ENCODE measurements around the gene PRKN. TPM values are rescaled to one million over a fixed set of nuclear protein-coding genes. Genes with fewer than 3 reads are reported as not detected.

Gene PRKN
- total RNA-seq, 1 donor from 2014 or later, result 1.3 TPM

GRCh38 chr6:161736326-161736725 lies 991.2 kb downstream of the PRKN start:
- FAIRE-seq (no peak), DNase-seq (ENCODE audit: low read depth) (no peak)
- no peaks in the 10 kb centered on the region for H3K27me3 Mint-ChIP-seq (ENCODE audit: low read depth, unreplicated experiment)
- Histone ChIP-seq H3K27ac (ENCODE audit: low read depth, low read length) (no peak overlapping the region), H3K36me3 (ENCODE audit: insufficient read depth, low read length) (no peaks in the 10 kb centered on the region), H4K20me1 (ENCODE audit: insufficient read depth, low read length) (no peaks in the 10 kb centered on the region), H3K4me3 (ENCODE audit: insufficient read depth, low read depth, low read length) (no peak overlapping the region), H3K79me2 (ENCODE audit: insufficient read depth, low read length) (no peaks in the 10 kb centered on the region), H3K9ac (ENCODE audit: low read length) (no peak overlapping the region), H3K4me2 (ENCODE audit: low read length) (no peak overlapping the region), H3K4me1 (ENCODE audit: insufficient read depth, low read length) (no peaks in the 10 kb centered on the region), H3K9me3 (ENCODE audit: insufficient read depth, low read depth, low read length) (no peaks in the 10 kb centered on the region), H3K27me3 (ENCODE audit: insufficient read depth, low read length) (no peaks in the 10 kb centered on the region), H2AFZ (ENCODE audit: low read depth, low read length) (no peak overlapping the region)
- peaks cover 3% of the 10 kb centered on the region for H3K4me1 Mint-ChIP-seq (ENCODE audit: low read depth, unreplicated experiment)
- TF ChIP-seq CTCF (IDR thresholded peaks at IDR 0.05; ENCODE audit: insufficient read depth, low read depth, low read length) (no peak), EZH2 (IDR thresholded peaks at IDR 0.05; ENCODE audit: insufficient read depth, low read length) (no peak)
- no peaks in the 10 kb centered on the region for H3K36me3 Mint-ChIP-seq (ENCODE audit: low read depth, unreplicated experiment)
- no peak overlapping the region for H3K27ac Mint-ChIP-seq (ENCODE audit: unreplicated experiment)
- no peaks in the 10 kb centered on the region for H3K9me3 Mint-ChIP-seq (ENCODE audit: unreplicated experiment)
- H3K4me3 Mint-ChIP-seq (ENCODE audit: unreplicated experiment), result no peak overlapping the region

DNA sequence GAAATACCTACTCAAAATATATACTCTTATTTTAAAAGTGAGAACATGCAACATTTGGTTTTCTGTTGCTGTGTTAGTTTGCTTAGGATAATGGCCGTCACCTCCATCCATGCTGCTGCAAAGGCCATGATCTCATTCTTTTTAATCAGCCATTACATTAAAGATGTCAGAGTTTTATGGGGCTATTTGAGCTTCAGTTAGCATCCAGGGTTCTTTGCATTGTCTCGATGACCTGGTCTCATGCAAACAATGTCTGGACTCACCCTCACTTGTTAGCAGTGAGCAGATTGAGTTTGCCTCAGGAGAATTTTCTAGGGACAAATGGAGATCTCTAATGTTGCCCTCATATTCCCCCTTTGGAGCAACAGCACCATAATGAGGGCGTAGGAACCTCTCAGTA lies 995.0 kb downstream of the PRKN start:
- Histone ChIP-seq H3K4me3 (ENCODE audit: insufficient read depth, low read depth, low read length) (no peak overlapping the region), H4K20me1 (ENCODE audit: insufficient read depth, low read length) (no peaks in the 10 kb centered on the region), H3K36me3 (ENCODE audit: insufficient read depth, low read length) (no peaks in the 10 kb centered on the region), H3K79me2 (ENCODE audit: insufficient read depth, low read length) (no peaks in the 10 kb centered on the region), H3K9ac (ENCODE audit: low read length) (no peak overlapping the region), H3K27ac (ENCODE audit: low read depth, low read length) (no peak overlapping the region), H3K4me2 (ENCODE audit: low read length) (no peak overlapping the region), H3K27me3 (ENCODE audit: insufficient read depth, low read length) (no peaks in the 10 kb centered on the region), H3K4me1 (ENCODE audit: insufficient read depth, low read length) (no peaks in the 10 kb centered on the region), H2AFZ (ENCODE audit: low read depth, low read length) (no peak overlapping the region), H3K9me3 (ENCODE audit: insufficient read depth, low read depth, low read length) (no peaks in the 10 kb centered on the region)
- no peak for FAIRE-seq
- Mint-ChIP-seq H3K27ac (ENCODE audit: unreplicated experiment) (no peak overlapping the region), H3K4me3 (ENCODE audit: unreplicated experiment) (no peak overlapping the region), H3K27me3 (ENCODE audit: low read depth, unreplicated experiment) (no peaks in the 10 kb centered on the region), H3K4me1 (ENCODE audit: low read depth, unreplicated experiment) (peaks cover 4% of the 10 kb centered on the region), H3K36me3 (ENCODE audit: low read depth, unreplicated experiment) (no peaks in the 10 kb centered on the region), H3K9me3 (ENCODE audit: unreplicated experiment) (no peaks in the 10 kb centered on the region)
- no peak for DNase-seq (ENCODE audit: low read depth)
- TF ChIP-seq CTCF (IDR thresholded peaks at IDR 0.05; ENCODE audit: insufficient read depth, low read depth, low read length), result no peak
- TF ChIP-seq EZH2 (IDR thresholded peaks at IDR 0.05; ENCODE audit: insufficient read depth, low read length), result no peak

DNA sequence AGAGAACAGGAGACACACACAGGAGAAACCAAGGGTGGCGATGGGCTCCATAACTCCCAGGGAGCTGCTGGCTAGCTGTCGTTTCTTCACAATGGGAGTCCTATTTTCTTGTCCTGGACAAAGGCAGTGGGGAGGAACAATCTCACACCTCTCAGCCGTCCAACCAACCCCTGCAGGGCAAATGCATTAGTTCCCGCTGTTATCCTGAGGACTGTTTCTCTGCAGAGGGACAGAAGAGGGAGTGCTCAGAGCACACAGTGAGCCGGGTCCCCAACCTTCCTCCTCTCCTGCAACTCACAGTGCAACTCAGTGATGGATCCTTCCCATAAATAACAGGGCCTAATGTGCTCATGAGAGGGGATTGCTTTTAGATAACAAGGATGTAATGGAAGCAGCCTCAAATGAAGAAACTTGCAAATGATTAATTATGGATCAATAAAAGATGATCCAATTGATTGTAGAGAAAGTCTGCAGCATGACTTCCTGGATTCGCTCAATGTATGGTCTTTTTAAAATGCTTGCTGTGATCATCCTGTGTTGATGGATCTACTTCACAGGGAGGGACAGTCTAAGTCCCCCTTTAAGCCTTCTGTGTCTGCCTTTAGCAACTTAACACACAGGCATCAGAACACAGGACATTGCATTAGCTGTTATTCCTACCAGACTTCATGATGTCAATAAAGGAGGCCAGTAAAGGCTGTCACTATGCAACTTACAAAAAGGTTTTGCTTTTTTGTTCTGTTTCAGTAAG lies 1000.3 kb downstream of the PRKN start:
- H3K27ac ChIP-seq (ENCODE audit: low read depth, low read length), result no peak overlapping the region
- peaks cover 1% of the 10 kb centered on the region for H3K4me1 Mint-ChIP-seq (ENCODE audit: low read depth, unreplicated experiment)
- no peak overlapping the region for H3K4me3 ChIP-seq (ENCODE audit: insufficient read depth, low read depth, low read length)
- H3K9ac ChIP-seq (ENCODE audit: low read length), result no peak overlapping the region
- FAIRE-seq (no peak), DNase-seq (ENCODE audit: low read depth) (no peak)
- H3K27me3 Mint-ChIP-seq (ENCODE audit: low read depth, unreplicated experiment), result peaks cover 3% of the 10 kb centered on the region
- no peaks in the 10 kb centered on the region for H4K20me1 ChIP-seq (ENCODE audit: insufficient read depth, low read length)
- H3K4me2 ChIP-seq (ENCODE audit: low read length), result no peak overlapping the region
- no peaks in the 10 kb centered on the region for H3K4me1 ChIP-seq (ENCODE audit: insufficient read depth, low read length)
- no peaks in the 10 kb centered on the region for H3K79me2 ChIP-seq (ENCODE audit: insufficient read depth, low read length)
- TF ChIP-seq EZH2 (IDR thresholded peaks at IDR 0.05; ENCODE audit: insufficient read depth, low read length), result no peak
- no peak overlapping the region for H2AFZ ChIP-seq (ENCODE audit: low read depth, low read length)
- no peaks in the 10 kb centered on the region for H3K9me3 Mint-ChIP-seq (ENCODE audit: unreplicated experiment)
- H3K36me3 Mint-ChIP-seq (ENCODE audit: low read depth, unreplicated experiment), result no peaks in the 10 kb centered on the region
- H3K9me3 ChIP-seq (ENCODE audit: insufficient read depth, low read depth, low read length), result no peaks in the 10 kb centered on the region
- H3K27ac Mint-ChIP-seq (ENCODE audit: unreplicated experiment), result no peak overlapping the region
- no peak overlapping the region for H3K4me3 Mint-ChIP-seq (ENCODE audit: unreplicated experiment)
- H3K27me3 ChIP-seq (ENCODE audit: insufficient read depth, low read length), result no peaks in the 10 kb centered on the region
- H3K36me3 ChIP-seq (ENCODE audit: insufficient read depth, low read length), result no peaks in the 10 kb centered on the region
